H1 (cell line): Measurements from ENCODE around the gene CCDC78. TPM values are rescaled to one million over a fixed set of nuclear protein-coding genes. Genes with fewer than 3 reads are reported as not detected.

ENCODE experiments used
- BCL11A ChIP-seq, 2 experiments: IDR thresholded peaks; one replicate each; pipeline ENCODE4 v1.6.1; 2011; ENCODE audit warnings: low read depth in 2 of 2, low read length in 2 of 2, mild to moderate bottlenecking in 2 of 2
- EP300 ChIP-seq, 2 experiments: IDR thresholded peaks; 1 replicate in 1 of 2; 2 replicates in 1 of 2; pipeline ENCODE4 v1.6.1; 2011 to 2012; ENCODE audit warnings: low read depth in 2 of 2, low read length in 2 of 2, mild to moderate bottlenecking in 2 of 2, borderline replicate concordance in 1 of 2, inconsistent platforms in 1 of 2, moderate library complexity in 1 of 2
- SAP30 ChIP-seq: fragments of 300-600 bp; sonication (generic); IDR thresholded peaks from 2 replicates; pipeline ENCODE4 v1.7.1; 2012; ENCODE audit warnings: low read length, moderate library complexity, mild to moderate bottlenecking, inconsistent platforms; ENCODE audit not compliant: insufficient read depth, insufficient replicate concordance
- polyA plus RNA-seq, 7 experiments: library from polyadenylated mRNA; depleted of rRNA in 3 of 7; stranded (reverse) in 5 of 7; unstranded in 2 of 7; fragments of >200 nt in 5 of 7; fragments of 200-250 nt in 2 of 7; gene quantifications; 1 replicate in 5 of 7; 2 replicates in 1 of 7; 4 replicates in 1 of 7; pipeline versions ENCODE4 v1.2.1 to v1.2.3, GENCODE V29; 2011 to 2013; ENCODE audit warnings: missing spikeins in 2 of 7, mixed read lengths in 2 of 7
- total RNA-seq: library from RNA; stranded (reverse); fragmentation: NEBNext Ultra II Directional; extraction: Animal tissue kit (Norgen Biotek cat#: 25700); gene quantifications from 2 replicates; pipeline ENCODE4 v1.2.1, GENCODE V29; 2021
- TF ChIP-seq, protein P1 (sequence below): fragments of 300-600 bp; sonication (generic); IDR thresholded peaks from 2 replicates; pipeline ENCODE4 v1.7.1; 2012; ENCODE audit warnings: low read length, moderate library complexity, mild to moderate bottlenecking, inconsistent platforms; ENCODE audit not compliant: insufficient replicate concordance

CCDC78 gene
- total and polyA plus RNA-seq, 2 of the 8 experiments (the other 6 are each of a cell fraction or from before 2014, with no cell fraction given), result 7.1 to 8.5 TPM

DNA sequence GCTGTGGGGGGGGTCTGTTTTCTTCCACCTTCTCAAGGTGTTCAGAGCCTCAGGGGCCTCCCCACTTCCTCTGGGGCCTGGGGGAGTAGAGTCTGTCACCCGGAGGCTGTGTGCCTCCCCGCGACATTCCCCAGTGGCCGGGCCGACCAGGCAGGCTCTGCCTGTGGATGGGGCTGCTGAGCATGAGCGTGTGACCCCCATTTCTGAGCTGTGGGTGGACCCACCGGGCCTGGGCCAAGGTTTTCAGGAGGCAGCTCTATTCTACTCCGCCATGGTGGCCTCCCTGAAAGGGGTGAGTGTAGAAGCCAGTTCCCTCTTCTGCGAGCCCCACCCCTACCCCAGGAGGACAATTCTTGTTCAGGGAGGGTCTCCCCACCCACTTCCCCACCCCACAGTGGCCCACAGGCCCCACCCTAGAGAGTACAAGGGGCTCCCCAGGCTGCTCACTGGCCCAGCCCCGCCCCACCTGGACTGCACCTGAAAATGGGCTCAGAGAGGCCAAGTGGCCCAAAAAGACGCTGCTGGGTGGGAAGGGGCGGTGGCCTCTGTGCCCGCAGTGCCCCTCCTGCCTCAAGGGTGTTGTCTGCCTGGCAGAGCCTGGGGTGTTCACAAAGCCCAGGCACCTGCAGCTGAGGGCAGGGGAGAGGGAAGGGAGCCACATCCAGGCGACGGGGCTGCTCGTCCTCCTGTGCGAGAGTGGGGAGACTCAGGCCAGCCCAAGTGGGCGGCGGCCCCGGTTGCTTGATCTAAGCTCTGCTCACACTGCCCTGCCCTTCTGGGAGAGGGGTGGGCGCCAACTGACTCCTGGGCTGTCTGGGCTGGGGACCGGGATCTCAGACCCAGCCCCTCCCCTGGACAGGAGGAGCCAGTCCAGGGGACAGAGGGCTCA lies 35.6 kb upstream of the CCDC78 start (continued):
- TF ChIP-seq, protein P1, sequence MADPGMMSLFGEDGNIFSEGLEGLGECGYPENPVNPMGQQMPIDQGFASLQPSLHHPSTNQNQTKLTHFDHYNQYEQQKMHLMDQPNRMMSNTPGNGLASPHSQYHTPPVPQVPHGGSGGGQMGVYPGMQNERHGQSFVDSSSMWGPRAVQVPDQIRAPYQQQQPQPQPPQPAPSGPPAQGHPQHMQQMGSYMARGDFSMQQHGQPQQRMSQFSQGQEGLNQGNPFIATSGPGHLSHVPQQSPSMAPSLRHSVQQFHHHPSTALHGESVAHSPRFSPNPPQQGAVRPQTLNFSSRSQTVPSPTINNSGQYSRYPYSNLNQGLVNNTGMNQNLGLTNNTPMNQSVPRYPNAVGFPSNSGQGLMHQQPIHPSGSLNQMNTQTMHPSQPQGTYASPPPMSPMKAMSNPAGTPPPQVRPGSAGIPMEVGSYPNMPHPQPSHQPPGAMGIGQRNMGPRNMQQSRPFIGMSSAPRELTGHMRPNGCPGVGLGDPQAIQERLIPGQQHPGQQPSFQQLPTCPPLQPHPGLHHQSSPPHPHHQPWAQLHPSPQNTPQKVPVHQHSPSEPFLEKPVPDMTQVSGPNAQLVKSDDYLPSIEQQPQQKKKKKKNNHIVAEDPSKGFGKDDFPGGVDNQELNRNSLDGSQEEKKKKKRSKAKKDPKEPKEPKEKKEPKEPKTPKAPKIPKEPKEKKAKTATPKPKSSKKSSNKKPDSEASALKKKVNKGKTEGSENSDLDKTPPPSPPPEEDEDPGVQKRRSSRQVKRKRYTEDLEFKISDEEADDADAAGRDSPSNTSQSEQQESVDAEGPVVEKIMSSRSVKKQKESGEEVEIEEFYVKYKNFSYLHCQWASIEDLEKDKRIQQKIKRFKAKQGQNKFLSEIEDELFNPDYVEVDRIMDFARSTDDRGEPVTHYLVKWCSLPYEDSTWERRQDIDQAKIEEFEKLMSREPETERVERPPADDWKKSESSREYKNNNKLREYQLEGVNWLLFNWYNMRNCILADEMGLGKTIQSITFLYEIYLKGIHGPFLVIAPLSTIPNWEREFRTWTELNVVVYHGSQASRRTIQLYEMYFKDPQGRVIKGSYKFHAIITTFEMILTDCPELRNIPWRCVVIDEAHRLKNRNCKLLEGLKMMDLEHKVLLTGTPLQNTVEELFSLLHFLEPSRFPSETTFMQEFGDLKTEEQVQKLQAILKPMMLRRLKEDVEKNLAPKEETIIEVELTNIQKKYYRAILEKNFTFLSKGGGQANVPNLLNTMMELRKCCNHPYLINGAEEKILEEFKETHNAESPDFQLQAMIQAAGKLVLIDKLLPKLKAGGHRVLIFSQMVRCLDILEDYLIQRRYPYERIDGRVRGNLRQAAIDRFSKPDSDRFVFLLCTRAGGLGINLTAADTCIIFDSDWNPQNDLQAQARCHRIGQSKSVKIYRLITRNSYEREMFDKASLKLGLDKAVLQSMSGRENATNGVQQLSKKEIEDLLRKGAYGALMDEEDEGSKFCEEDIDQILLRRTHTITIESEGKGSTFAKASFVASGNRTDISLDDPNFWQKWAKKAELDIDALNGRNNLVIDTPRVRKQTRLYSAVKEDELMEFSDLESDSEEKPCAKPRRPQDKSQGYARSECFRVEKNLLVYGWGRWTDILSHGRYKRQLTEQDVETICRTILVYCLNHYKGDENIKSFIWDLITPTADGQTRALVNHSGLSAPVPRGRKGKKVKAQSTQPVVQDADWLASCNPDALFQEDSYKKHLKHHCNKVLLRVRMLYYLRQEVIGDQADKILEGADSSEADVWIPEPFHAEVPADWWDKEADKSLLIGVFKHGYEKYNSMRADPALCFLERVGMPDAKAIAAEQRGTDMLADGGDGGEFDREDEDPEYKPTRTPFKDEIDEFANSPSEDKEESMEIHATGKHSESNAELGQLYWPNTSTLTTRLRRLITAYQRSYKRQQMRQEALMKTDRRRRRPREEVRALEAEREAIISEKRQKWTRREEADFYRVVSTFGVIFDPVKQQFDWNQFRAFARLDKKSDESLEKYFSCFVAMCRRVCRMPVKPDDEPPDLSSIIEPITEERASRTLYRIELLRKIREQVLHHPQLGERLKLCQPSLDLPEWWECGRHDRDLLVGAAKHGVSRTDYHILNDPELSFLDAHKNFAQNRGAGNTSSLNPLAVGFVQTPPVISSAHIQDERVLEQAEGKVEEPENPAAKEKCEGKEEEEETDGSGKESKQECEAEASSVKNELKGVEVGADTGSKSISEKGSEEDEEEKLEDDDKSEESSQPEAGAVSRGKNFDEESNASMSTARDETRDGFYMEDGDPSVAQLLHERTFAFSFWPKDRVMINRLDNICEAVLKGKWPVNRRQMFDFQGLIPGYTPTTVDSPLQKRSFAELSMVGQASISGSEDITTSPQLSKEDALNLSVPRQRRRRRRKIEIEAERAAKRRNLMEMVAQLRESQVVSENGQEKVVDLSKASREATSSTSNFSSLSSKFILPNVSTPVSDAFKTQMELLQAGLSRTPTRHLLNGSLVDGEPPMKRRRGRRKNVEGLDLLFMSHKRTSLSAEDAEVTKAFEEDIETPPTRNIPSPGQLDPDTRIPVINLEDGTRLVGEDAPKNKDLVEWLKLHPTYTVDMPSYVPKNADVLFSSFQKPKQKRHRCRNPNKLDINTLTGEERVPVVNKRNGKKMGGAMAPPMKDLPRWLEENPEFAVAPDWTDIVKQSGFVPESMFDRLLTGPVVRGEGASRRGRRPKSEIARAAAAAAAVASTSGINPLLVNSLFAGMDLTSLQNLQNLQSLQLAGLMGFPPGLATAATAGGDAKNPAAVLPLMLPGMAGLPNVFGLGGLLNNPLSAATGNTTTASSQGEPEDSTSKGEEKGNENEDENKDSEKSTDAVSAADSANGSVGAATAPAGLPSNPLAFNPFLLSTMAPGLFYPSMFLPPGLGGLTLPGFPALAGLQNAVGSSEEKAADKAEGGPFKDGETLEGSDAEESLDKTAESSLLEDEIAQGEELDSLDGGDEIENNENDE, result no peak
- TF ChIP-seq BCL11A (IDR thresholded peaks at IDR 0.05; ENCODE audit: low read depth in 2 of 2, low read length in 2 of 2), result no peak
- no peak for TF ChIP-seq EP300 (IDR thresholded peaks at IDR 0.05; ENCODE audit: borderline replicate concordance in 1 of 2, low read depth in 2 of 2, low read length in 2 of 2)
- TF ChIP-seq SAP30, result no peak
